PC-3 (cell line): Measurements from ENCODE around the gene SETD1B. TPM values are rescaled to one million over a fixed set of nuclear protein-coding genes. Genes with fewer than 3 reads are reported as not detected.

Experiments used
- ATAC-seq: fragments of 200-7000 bp; cut with Tn5 transposase; 2 replicates; pipeline ENCODE4 v1.9.1; 2020; ENCODE audit warnings: mild to moderate bottlenecking, moderate library complexity
- BruUV-seq: library from RNA; stranded (reverse); fragments of 400-500 nt; replicated peaks from 2 replicates; lab custom pipeline; 2021; lab: Mats Ljungman, UMichigan
- CTCF ChIA-PET: fragments of 300-600 bp; sonication (Branson Sonifier 250); formaldehyde crosslinking; loops from one replicate; lab custom pipeline; 2022; ENCODE audit warnings: antibody characterized with exemption; lab: Charles Lee
- POLR2A ChIA-PET: fragments of 300-600 bp; sonication (Branson Sonifier 250); formaldehyde crosslinking; loops from one replicate; lab custom pipeline; 2022; ENCODE audit warnings: antibody characterized with exemption; ENCODE audit not compliant: unreplicated experiment; lab: Charles Lee
- DNase-seq: peaks from one replicate; pipeline ENCODE4 v3.0.0-alpha.2; 2015
- H2AFZ ChIP-seq: fragments of 300-600 bp; sonication (generic); 2 replicates; pipeline ENCODE4 v1.6.0; 2016; ENCODE audit warnings: antibody characterized with exemption, low read length
- H3F3A ChIP-seq: fragments of 300-600 bp; sonication (generic); one replicate; pipeline ENCODE4 v1.6.0; 2017; ENCODE audit warnings: antibody characterized with exemption, low read length, control low read depth, mild to moderate bottlenecking; ENCODE audit not compliant: unreplicated experiment
- H3K27ac ChIP-seq: fragments of 300-600 bp; sonication (generic); 2 replicates; pipeline ENCODE4 v1.5.1; 2016; ENCODE audit warnings: mild to moderate bottlenecking, low read length
- H3K27me3 ChIP-seq: fragments of 300-600 bp; sonication (generic); 2 replicates; pipeline ENCODE4 v1.6.1; 2016; ENCODE audit warnings: low read length, mixed read lengths
- H3K36me3 ChIP-seq: fragments of 300-600 bp; sonication (generic); 2 replicates; pipeline ENCODE4 v1.6.1; 2016; ENCODE audit warnings: low read depth, mixed run types, low read length, mixed read lengths
- H3K4me1 ChIP-seq: fragments of 300-600 bp; sonication (generic); 2 replicates; pipeline ENCODE4 v1.5.1; 2016; ENCODE audit warnings: low read length; ENCODE audit not compliant: insufficient read depth
- H3K4me2 ChIP-seq: fragments of 300-600 bp; sonication (generic); 2 replicates; pipeline ENCODE4 v1.6.0; 2016; ENCODE audit warnings: low read length
- H3K4me3 ChIP-seq: fragments of 300-600 bp; sonication (generic); 2 replicates; pipeline ENCODE4 v1.5.1; 2016; ENCODE audit warnings: mild to moderate bottlenecking, low read length, mixed read lengths
- H3K79me2 ChIP-seq: fragments of 300-600 bp; sonication (generic); 2 replicates; pipeline ENCODE4 v1.6.1; 2017; ENCODE audit warnings: low read length, mixed read lengths
- H3K9ac ChIP-seq: fragments of 300-600 bp; sonication (generic); 2 replicates; pipeline ENCODE4 v1.6.0; 2016; ENCODE audit warnings: mild to moderate bottlenecking, low read length
- H3K9me2 ChIP-seq: fragments of 300-600 bp; sonication (generic); replicated peaks from 2 replicates; pipeline ENCODE4 v1.6.1; 2016; ENCODE audit warnings: mixed run types, low read length, mixed read lengths
- H3K9me3 ChIP-seq: fragments of 300-600 bp; sonication (generic); 2 replicates; pipeline ENCODE4 v1.6.1; 2016; ENCODE audit warnings: low read length, mixed read lengths
- H4K20me1 ChIP-seq: fragments of 300-600 bp; sonication (generic); 2 replicates; pipeline ENCODE4 v1.6.1; 2016; ENCODE audit warnings: low read length, mixed read lengths
- CTCF ChIP-seq: fragments of 300-600 bp; sonication (generic); conservative IDR thresholded peaks from 2 replicates; pipeline ENCODE4 v1.5.1; 2017; ENCODE audit warnings: antibody characterized with exemption, low read depth, mild to moderate bottlenecking, low read length
- EZH2 ChIP-seq: fragments of 300-600 bp; sonication (generic); IDR thresholded peaks from one replicate; pipeline ENCODE4 v1.6.1; 2017; ENCODE audit warnings: antibody characterized with exemption, mild to moderate bottlenecking, low read length; ENCODE audit not compliant: unreplicated experiment
- EZH2phosphoT487 ChIP-seq: fragments of 300-600 bp; sonication (generic); IDR thresholded peaks from 2 replicates; pipeline ENCODE4 v1.6.1; 2018; ENCODE audit warnings: mild to moderate bottlenecking, antibody characterized with exemption, low read length, borderline replicate concordance
- intact Hi-C: fragments of 100-400 bp; cut with micrococcal nuclease; formaldehyde crosslinking; loops from 2 replicates; pipeline ENCODE4 v1.9.0; 2023
- total RNA-seq: library from RNA; depleted of rRNA; stranded (reverse); fragments of >200 nt; gene quantifications from 2 replicates; pipeline ENCODE4 v1.2.3, GENCODE V29; 2014

The SETD1B gene
- total RNA-seq, 1 experiment from 2014 or later, result 7.5 TPM

- H3K4me3 ChIP-seq, result peak overlapping the region; percentile 80
- H3K79me2 ChIP-seq, result peaks cover 80% of the 10 kb centered on the region
- ATAC-seq (no peak), DNase-seq (peak; percentile 27)
- H3K36me3 ChIP-seq, result no peaks in the 10 kb centered on the region
- no peak overlapping the region for H2AFZ ChIP-seq
- H3F3A ChIP-seq, result no peaks in the 10 kb centered on the region
- no peaks in the 10 kb centered on the region for H3K9me3 ChIP-seq
- TF ChIP-seq EZH2phosphoT487 (no peak), CTCF (no peak), EZH2 (no peak)
- CTCF ChIA-PET, result interaction anchor here (0.7 to 1.5 kb wide), 3 partner anchors 10 to 598 kb away, joined by 3 to 7 read pairs (median 5); no protein-coding TSS in a partner anchor
- no TSS peak for BruUV-seq
- peak overlapping the region; percentile 99 for H3K27ac ChIP-seq
- peak overlapping the region; percentile 93 for H3K4me2 ChIP-seq
- peaks cover 49% of the 10 kb centered on the region for H3K4me1 ChIP-seq
- H3K9ac ChIP-seq, result peak overlapping the region; percentile 99
- no peaks in the 10 kb centered on the region for H3K27me3 ChIP-seq
- intact Hi-C loops, result no loop called here
- POLR2A ChIA-PET, result interaction anchor here (0.6 to 1.2 kb wide), 3 partner anchors 8 to 979 kb away, joined by 4 to 24 read pairs (median 7); no protein-coding TSS in a partner anchor
- peaks cover 2% of the 10 kb centered on the region; the same call in 1 of the 2 replicates for H4K20me1 ChIP-seq
- no peaks in the 10 kb centered on the region for H3K9me2 ChIP-seq
Observed at GRCh38 chr12:121801595-121802484, 2.0 kb upstream of the SETD1B start.

- ATAC-seq (no peak), DNase-seq (no peak)
- peak overlapping the region; percentile 80 for H3K4me3 ChIP-seq
- H4K20me1 ChIP-seq, result peaks cover 4% of the 10 kb centered on the region; the same call in 1 of the 2 replicates
- intact Hi-C loops, result no loop called here
- CTCF ChIA-PET, result interaction anchor here (0.7 to 1.5 kb wide), 3 partner anchors 8 to 597 kb away, joined by 3 to 7 read pairs (median 6); partner anchors contain the start of gene RHOF
- POLR2A ChIA-PET, result interaction anchor here (0.6 to 1.3 kb wide), 3 partner anchors 8 to 112 kb away, joined by 5 to 24 read pairs (median 16); no protein-coding TSS in a partner anchor
- peaks cover 81% of the 10 kb centered on the region for H3K79me2 ChIP-seq
- H3F3A ChIP-seq, result no peaks in the 10 kb centered on the region
- peak overlapping the region; percentile 93 for H3K4me2 ChIP-seq
- H3K4me1 ChIP-seq, result peaks cover 47% of the 10 kb centered on the region
- H3K36me3 ChIP-seq, result 0 out of 2 replicates have a peak, but pooled peaks cover under 1% of the 10 kb centered on the region
- no peaks in the 10 kb centered on the region for H3K9me3 ChIP-seq
- TF ChIP-seq CTCF (no peak), EZH2 (no peak), EZH2phosphoT487 (no peak)
- H3K27me3 ChIP-seq, result no peaks in the 10 kb centered on the region
- no peak overlapping the region; the same call in 1 of the 2 replicates for H2AFZ ChIP-seq
- no peaks in the 10 kb centered on the region for H3K9me2 ChIP-seq
- BruUV-seq, result TSS peak; percentile 81
- peak overlapping the region; percentile 99 for H3K9ac ChIP-seq
- H3K27ac ChIP-seq, result peak overlapping the region; percentile 99
Observed at GRCh38 chr12:121802485-121802842, 1.3 kb upstream of the SETD1B start.
